ENCODE data around the gene CAPZB. TPM values are rescaled to one million over a fixed set of nuclear protein-coding genes. Genes with fewer than 3 reads are reported as not detected.

The CAPZB gene
- polyA plus RNA-seq, 1 of the 3 experiments (the other 2 are of a cell fraction): 122 TPM

DNA sequence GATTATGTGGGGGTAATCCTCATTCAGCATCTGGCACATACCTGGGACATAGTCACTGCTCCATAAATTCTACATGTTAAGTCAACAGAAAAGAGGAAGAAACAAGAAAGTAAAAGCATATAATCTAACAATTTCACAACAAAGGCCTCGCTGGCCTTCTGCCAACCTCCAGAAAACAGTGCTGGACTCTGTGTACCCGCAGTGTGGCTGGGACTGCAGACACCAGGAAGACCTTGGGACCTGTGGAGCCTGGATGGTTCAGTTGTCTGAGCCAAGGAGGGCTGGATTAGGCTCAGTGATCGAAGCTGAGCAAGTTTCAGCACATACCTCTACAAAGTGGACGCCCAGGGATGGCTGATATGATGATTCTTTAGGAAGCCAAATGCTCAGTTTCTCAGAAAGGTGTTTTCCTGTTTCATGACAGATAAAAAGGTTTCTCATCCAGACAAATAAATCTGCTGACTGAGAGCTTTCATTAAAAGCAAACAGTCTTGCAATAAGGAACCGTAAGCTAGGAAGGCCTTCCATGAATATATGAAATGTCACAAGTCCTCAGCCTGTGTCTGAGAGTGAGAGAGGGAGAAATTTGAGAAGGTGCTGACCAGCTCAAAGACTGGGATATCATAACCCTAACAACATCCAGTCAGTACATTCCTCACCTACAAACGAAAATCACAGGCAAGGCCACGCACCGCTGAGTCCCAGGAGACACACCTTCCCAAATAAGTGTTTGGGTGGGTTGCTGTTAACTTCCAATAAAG lies 48.4 kb downstream of the CAPZB start:
- Histone ChIP-seq H4K20me1 (ENCODE audit: insufficient read depth) (peaks cover 94% of the 10 kb centered on the region), H3K9me3 (no peaks in the 10 kb centered on the region), H3F3A (replicated peaks; ENCODE audit: insufficient read depth) (peaks cover 26% of the 10 kb centered on the region), H3K4me3 (ENCODE audit: low read depth in 2 of 2, low read length in 1 of 2) (no peak overlapping the region), H3K27ac (ENCODE audit: low read depth in 2 of 2, low read length in 1 of 2) (peak overlapping the region; percentile 21 to 62; a peak in 3 of 4 replicates), H2AFZ (ENCODE audit: low read depth) (no peak overlapping the region), H3K4me1 (ENCODE audit: control insufficient read depth in 1 of 2, insufficient read depth in 2 of 2, low read depth in 1 of 2, low read length in 1 of 2) (peaks cover 71 to 76% of the 10 kb centered on the region in 2 experiments), H3K79me2 (ENCODE audit: insufficient read depth) (peaks cover 100% of the 10 kb centered on the region), H3K9me2 (no peaks in the 10 kb centered on the region), H3K36me3 (replicated peaks in 1 of 2; ENCODE audit: control insufficient read depth in 1 of 2, insufficient read depth in 2 of 2, low read length in 1 of 2) (peaks cover 4 to 10% of the 10 kb centered on the region in 2 experiments), H3K9ac (no peak overlapping the region), H3K4me2 (peak overlapping the region; percentile 26), H3K27me3 (ENCODE audit: insufficient read depth) (no peaks in the 10 kb centered on the region)
- DNase-seq: no peak
- 62% methylated on average over 6 of the region's 8 CpGs for WGBS (ENCODE audit: low lambda C conversion rate)
- ChIA-PET POLR2A (interaction anchor here (1.0 kb wide), 1 partner anchor 8 kb away, joined by 4 read pairs; no protein-coding TSS in a partner anchor), CTCF (interaction anchor here (1.8 to 10.1 kb wide), 6 partner anchors 11 to 217 kb away, joined by 6 to 74 read pairs (median 16); no protein-coding TSS in a partner anchor)
- TF ChIP-seq NFIC (IDR thresholded peaks at IDR 0.05; ENCODE audit: borderline replicate concordance) (peak; percentile 28; the same call in 1 of the 2 replicates), JUND (IDR thresholded peaks at IDR 0.05) (no peak)

DNA sequence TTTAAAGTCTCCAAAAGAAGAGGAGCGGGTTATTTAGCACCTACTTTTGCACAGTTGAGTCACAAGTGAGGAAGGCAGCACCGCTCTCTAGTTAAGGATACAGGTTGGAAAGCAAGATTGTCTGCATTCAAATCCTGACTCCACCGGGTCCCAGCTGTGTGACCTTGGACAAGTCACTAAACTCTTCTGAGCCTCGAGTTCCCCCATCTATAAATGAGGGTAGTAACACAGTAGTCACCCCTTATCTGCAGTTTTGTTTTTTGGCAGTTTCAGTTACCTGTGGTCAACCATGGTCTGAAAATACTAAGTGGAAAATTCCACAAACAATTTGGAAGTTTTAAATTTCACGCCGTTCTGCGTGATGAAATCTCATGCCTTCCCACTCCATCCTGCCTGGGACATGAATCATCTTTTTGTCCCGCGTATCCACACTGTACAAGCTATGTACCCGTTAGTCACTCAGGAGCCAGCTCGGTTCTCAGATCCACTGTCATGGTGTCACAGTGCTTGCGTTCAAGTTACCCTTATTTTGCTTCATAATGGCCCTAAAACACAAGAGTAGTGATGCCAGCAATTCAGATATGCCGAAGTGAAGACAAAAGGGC lies 49.4 kb downstream of the CAPZB start:
- no peak for DNase-seq
- Histone ChIP-seq H3K4me2 (0 out of 2 replicates have a peak overlapping the region, but pooled peaks have one; percentile 26), H3K9me3 (no peaks in the 10 kb centered on the region), H3K27me3 (ENCODE audit: insufficient read depth) (no peaks in the 10 kb centered on the region), H2AFZ (ENCODE audit: low read depth) (no peak overlapping the region), H3K36me3 (replicated peaks in 1 of 2; ENCODE audit: control insufficient read depth in 1 of 2, insufficient read depth in 2 of 2, low read length in 1 of 2) (peaks cover 4 to 10% of the 10 kb centered on the region in 2 experiments), H3F3A (replicated peaks; ENCODE audit: insufficient read depth) (peaks cover 21% of the 10 kb centered on the region), H3K9ac (no peak overlapping the region), H3K79me2 (ENCODE audit: insufficient read depth) (peaks cover 100% of the 10 kb centered on the region), H3K9me2 (no peaks in the 10 kb centered on the region), H3K27ac (ENCODE audit: low read depth in 2 of 2, low read length in 1 of 2) (peak overlapping the region in 1 of 2 experiments; percentile 21; a peak in 2 of 4 replicates), H3K4me3 (ENCODE audit: low read depth in 2 of 2, low read length in 1 of 2) (no peak overlapping the region), H4K20me1 (ENCODE audit: insufficient read depth) (peaks cover 96% of the 10 kb centered on the region), H3K4me1 (ENCODE audit: control insufficient read depth in 1 of 2, insufficient read depth in 2 of 2, low read depth in 1 of 2, low read length in 1 of 2) (peaks cover 68 to 69% of the 10 kb centered on the region in 2 experiments)
- peak; percentile 9; the same call in 1 of the 2 replicates for TF ChIP-seq FOSL2 (IDR thresholded peaks at IDR 0.05; ENCODE audit: borderline replicate concordance, low read depth)
- no peak for TF ChIP-seq MXI1 (IDR thresholded peaks at IDR 0.05; ENCODE audit: low read depth, low read length)
- TF ChIP-seq NRF1 (IDR thresholded peaks at IDR 0.05; ENCODE audit: low read depth, low read length): no peak
- TF ChIP-seq SIN3A (IDR thresholded peaks at IDR 0.05; ENCODE audit: borderline replicate concordance, low read depth, low read length): no peak
- ChIA-PET CTCF (interaction anchor here (1.0 to 10.1 kb wide), 7 partner anchors 10 to 218 kb away, joined by 3 to 74 read pairs (median 6); no protein-coding TSS in a partner anchor), POLR2A (no interaction called here)
- 58% methylated on average over 12 of the region's 13 CpGs for whole genome bisulfite sequencing (ENCODE audit: low lambda C conversion rate)

DNA sequence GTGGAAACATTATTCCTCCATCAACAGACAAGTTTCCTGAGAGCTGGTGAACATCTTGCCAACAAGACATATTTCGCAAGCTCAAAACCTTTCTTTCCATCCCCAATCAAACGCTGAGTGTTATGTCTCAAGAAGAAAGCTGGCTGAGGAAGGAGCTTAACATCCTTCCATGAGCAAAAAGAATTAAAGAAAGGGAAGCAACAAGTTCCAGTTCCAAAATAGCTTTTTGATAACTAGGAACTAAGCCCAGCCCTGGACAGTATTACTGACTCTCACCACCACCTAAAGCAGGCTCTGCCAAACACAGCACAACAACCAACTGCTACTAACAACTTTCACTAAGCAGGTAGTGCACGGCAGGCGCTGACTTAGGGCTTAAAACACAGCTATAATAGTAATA lies 50.2 kb downstream of the CAPZB start:
- no peaks in the 10 kb centered on the region for H3K9me2 ChIP-seq
- no peak overlapping the region for H3K4me2 ChIP-seq
- TF ChIP-seq, protein P1, sequence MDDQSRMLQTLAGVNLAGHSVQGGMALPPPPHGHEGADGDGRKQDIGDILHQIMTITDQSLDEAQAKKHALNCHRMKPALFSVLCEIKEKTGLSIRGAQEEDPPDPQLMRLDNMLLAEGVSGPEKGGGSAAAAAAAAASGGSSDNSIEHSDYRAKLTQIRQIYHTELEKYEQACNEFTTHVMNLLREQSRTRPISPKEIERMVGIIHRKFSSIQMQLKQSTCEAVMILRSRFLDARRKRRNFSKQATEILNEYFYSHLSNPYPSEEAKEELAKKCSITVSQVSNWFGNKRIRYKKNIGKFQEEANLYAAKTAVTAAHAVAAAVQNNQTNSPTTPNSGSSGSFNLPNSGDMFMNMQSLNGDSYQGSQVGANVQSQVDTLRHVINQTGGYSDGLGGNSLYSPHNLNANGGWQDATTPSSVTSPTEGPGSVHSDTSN (IDR thresholded peaks at IDR 0.05): no peak
- TF ChIP-seq EZH2phosphoT487 (IDR thresholded peaks at IDR 0.05; ENCODE audit: borderline replicate concordance, low read depth) (no peak), MEF2A (IDR thresholded peaks at IDR 0.05; ENCODE audit: borderline replicate concordance, low read depth) (no peak), NFIC (IDR thresholded peaks at IDR 0.05; ENCODE audit: borderline replicate concordance) (no peak), POLR2AphosphoS5 (IDR thresholded peaks at IDR 0.05; ENCODE audit: low read depth, low read length) (no peak), GABPA (IDR thresholded peaks at IDR 0.05; ENCODE audit: low read depth) (no peak), MXI1 (IDR thresholded peaks at IDR 0.05; ENCODE audit: low read depth, low read length) (no peak), RCOR1 (IDR thresholded peaks at IDR 0.05; ENCODE audit: low read length) (no peak), SMC3 (IDR thresholded peaks at IDR 0.05; ENCODE audit: low read depth, low read length) (no peak), RAD21 (IDR thresholded peaks at IDR 0.05; ENCODE audit: low read length) (no peak), FOXM1 (IDR thresholded peaks at IDR 0.05; ENCODE audit: low read depth) (no peak)
- TF ChIP-seq, protein P2, sequence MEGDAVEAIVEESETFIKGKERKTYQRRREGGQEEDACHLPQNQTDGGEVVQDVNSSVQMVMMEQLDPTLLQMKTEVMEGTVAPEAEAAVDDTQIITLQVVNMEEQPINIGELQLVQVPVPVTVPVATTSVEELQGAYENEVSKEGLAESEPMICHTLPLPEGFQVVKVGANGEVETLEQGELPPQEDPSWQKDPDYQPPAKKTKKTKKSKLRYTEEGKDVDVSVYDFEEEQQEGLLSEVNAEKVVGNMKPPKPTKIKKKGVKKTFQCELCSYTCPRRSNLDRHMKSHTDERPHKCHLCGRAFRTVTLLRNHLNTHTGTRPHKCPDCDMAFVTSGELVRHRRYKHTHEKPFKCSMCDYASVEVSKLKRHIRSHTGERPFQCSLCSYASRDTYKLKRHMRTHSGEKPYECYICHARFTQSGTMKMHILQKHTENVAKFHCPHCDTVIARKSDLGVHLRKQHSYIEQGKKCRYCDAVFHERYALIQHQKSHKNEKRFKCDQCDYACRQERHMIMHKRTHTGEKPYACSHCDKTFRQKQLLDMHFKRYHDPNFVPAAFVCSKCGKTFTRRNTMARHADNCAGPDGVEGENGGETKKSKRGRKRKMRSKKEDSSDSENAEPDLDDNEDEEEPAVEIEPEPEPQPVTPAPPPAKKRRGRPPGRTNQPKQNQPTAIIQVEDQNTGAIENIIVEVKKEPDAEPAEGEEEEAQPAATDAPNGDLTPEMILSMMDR (IDR thresholded peaks at IDR 0.05): no peak
- peak overlapping the region; percentile 24 to 43; a peak in 2 of 4 replicates for H3K27ac ChIP-seq (ENCODE audit: low read depth in 2 of 2, low read length in 1 of 2)
- ChIA-PET CTCF (interaction anchor here (0.7 to 10.1 kb wide), 7 partner anchors 10 to 219 kb away, joined by 3 to 74 read pairs (median 6); no protein-coding TSS in a partner anchor), POLR2A (no interaction called here)
- DNase-seq: no peak
- peaks cover 25% of the 10 kb centered on the region for H3F3A ChIP-seq (replicated peaks; ENCODE audit: insufficient read depth)
- H2AFZ ChIP-seq (ENCODE audit: low read depth): no peak overlapping the region
- H3K9me3 ChIP-seq: no peaks in the 10 kb centered on the region
- no peak overlapping the region for H3K9ac ChIP-seq
- H3K79me2 ChIP-seq (ENCODE audit: insufficient read depth): peaks cover 99% of the 10 kb centered on the region
- WGBS (ENCODE audit: low lambda C conversion rate): 70% methylated on average over 4 of the region's 4 CpGs
- H3K4me1 ChIP-seq (ENCODE audit: control insufficient read depth in 1 of 2, insufficient read depth in 2 of 2, low read depth in 1 of 2, low read length in 1 of 2): peaks cover 66 to 70% of the 10 kb centered on the region in 2 experiments
- H4K20me1 ChIP-seq (ENCODE audit: insufficient read depth): peaks cover 96% of the 10 kb centered on the region
- H3K4me3 ChIP-seq (ENCODE audit: low read depth in 2 of 2, low read length in 1 of 2): no peak overlapping the region
- peaks cover 4 to 10% of the 10 kb centered on the region in 2 experiments for H3K36me3 ChIP-seq (replicated peaks in 1 of 2; ENCODE audit: control insufficient read depth in 1 of 2, insufficient read depth in 2 of 2, low read length in 1 of 2)
- H3K27me3 ChIP-seq (ENCODE audit: insufficient read depth): no peaks in the 10 kb centered on the region

All from SK-N-SH (cell line).